ENCODE measurements around the gene HERPUD1. TPM values are rescaled to one million over a fixed set of nuclear protein-coding genes. Genes with fewer than 3 reads are reported as not detected.
A peak's percentile ranks its signal among the peaks of the same experiment; 100 is the strongest.

The HERPUD1 gene
- total RNA-seq, 1 donor from 2014 or later = 16.1 TPM

DNA sequence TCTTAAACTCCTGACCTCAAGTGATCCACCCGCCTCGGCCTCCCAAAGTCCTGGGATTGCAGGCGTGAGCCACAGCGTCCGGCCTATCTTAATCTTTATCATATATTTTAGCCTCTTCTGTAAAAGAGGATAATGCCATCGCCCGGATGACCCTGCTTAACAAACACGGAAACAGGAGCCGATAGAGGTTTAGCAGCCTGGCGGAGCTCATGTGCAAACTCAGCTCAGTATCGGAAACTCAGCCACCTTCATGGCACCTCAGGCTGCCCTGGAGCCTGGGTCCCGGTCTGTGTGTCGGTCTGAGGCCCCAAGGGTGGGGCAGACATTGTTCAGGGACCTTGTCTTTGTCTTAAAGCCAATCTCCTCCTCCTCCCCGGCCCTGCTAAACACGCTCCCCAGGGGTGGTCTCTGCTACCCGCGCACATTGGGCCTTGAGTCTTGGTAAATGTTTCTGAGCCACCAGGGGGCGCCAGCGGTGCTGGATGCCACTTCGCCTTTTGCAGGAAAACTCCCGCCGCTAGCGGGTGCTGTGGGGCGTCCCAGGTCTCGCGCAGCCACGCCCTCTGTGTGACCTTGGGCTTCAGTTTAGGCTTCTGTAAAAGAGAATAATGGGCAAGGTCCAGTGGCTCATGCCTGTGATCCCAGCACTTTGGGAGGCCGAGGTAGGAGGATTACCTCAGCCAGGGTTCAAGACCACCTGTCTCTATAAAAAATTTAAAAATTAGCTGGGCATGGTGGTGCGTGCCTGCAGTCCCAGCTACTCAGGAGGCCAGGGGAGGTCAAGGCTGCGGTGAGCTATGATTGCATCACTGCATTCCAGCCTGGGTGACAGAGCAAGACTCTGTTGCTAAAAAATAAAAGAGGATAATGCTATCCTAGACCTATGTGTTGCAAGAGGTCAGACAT is 32.6 kb downstream of the HERPUD1 start:
- Histone ChIP-seq H3K27me3 (no peaks in the 10 kb centered on the region), H3F3A (ENCODE audit: low read depth) (no peaks in the 10 kb centered on the region), H4K20me1 (ENCODE audit: low read depth) (no peaks in the 10 kb centered on the region), H3K9me3 (ENCODE audit: low read depth) (no peaks in the 10 kb centered on the region), H2AFZ (replicated peaks) (peak overlapping the region; percentile 96), H3K79me2 (ENCODE audit: low read depth) (no peaks in the 10 kb centered on the region), H3K4me2 (peak overlapping the region; percentile 39), H3K4me3 (no peak overlapping the region), H3K4me1 (no peaks in the 10 kb centered on the region), H3K27ac (no peak overlapping the region), H3K9ac (no peak overlapping the region), H3K36me3 (no peaks in the 10 kb centered on the region)
- Mint-ChIP-seq H3K27ac (no peak overlapping the region), H3K36me3 (no peaks in the 10 kb centered on the region), H3K27me3 (ENCODE audit: insufficient read depth, low read depth) (peaks cover 6% of the 10 kb centered on the region), H3K4me1 (peaks cover 12% of the 10 kb centered on the region), H3K9me3 (no peaks in the 10 kb centered on the region), H3K4me3 (no peak overlapping the region)
- TF ChIP-seq EZH2 (IDR thresholded peaks at IDR 0.05) (no peak), EZH2phosphoT487 (IDR thresholded peaks at IDR 0.05) (no peak)
- TF ChIP-seq, protein P1, sequence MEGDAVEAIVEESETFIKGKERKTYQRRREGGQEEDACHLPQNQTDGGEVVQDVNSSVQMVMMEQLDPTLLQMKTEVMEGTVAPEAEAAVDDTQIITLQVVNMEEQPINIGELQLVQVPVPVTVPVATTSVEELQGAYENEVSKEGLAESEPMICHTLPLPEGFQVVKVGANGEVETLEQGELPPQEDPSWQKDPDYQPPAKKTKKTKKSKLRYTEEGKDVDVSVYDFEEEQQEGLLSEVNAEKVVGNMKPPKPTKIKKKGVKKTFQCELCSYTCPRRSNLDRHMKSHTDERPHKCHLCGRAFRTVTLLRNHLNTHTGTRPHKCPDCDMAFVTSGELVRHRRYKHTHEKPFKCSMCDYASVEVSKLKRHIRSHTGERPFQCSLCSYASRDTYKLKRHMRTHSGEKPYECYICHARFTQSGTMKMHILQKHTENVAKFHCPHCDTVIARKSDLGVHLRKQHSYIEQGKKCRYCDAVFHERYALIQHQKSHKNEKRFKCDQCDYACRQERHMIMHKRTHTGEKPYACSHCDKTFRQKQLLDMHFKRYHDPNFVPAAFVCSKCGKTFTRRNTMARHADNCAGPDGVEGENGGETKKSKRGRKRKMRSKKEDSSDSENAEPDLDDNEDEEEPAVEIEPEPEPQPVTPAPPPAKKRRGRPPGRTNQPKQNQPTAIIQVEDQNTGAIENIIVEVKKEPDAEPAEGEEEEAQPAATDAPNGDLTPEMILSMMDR (IDR thresholded peaks at IDR 0.05) = peak; percentile 98
- DNase-seq (ENCODE audit: low spot score) = peak; percentile 96

DNA sequence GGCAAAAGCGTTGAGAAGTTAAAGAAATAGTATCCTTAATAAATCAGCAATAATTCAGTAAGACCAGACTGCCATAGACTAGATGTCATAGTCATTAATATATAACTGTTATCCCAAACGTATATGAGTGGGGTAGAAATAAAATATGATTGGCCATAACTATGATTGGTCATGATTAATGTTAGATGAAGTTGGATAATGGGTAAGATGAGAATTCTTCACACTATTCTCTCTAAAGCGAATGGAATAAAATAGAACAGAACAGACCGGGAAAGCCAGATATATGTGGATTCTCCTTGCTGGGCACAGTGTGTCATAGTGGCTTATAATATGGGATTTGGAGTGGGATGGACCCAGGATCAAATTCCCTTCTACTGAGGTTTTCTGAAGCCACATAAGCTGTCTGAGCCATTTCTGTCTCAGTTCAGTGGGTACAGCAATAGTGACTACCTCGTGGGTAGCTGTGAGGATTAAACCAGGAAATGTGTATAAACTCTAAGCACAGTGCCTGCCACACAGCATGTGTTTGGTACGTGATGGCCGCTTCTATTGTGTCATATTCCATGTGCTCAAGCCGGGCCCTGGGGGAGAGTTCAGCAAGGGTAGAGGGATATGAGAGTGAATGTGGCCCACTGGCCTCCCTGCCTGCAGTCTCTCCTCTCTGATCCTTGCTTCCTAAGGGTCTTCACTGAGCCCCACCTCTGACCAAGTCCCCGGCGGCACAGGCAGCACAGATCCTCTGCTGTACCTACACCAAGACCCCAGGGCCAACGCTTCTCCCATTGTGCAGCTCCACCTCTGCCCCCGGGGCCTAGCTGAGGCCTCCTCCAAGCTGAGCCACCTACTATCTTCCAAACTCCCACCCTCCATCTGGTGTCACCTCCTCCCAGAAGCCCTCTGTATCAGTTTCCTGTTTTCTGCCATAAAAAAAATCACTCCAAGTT is 33.5 kb downstream of the HERPUD1 start:
- Histone ChIP-seq H4K20me1 (ENCODE audit: low read depth) (no peaks in the 10 kb centered on the region), H3K9me3 (ENCODE audit: low read depth) (no peaks in the 10 kb centered on the region), H3F3A (ENCODE audit: low read depth) (no peaks in the 10 kb centered on the region), H3K4me3 (no peak overlapping the region), H3K27me3 (no peaks in the 10 kb centered on the region), H3K9ac (no peak overlapping the region), H3K4me1 (no peaks in the 10 kb centered on the region), H3K27ac (no peak overlapping the region), H2AFZ (replicated peaks) (no peak overlapping the region), H3K4me2 (no peak overlapping the region), H3K79me2 (ENCODE audit: low read depth) (no peaks in the 10 kb centered on the region), H3K36me3 (no peaks in the 10 kb centered on the region)
- Mint-ChIP-seq H3K4me1 (peaks cover 12% of the 10 kb centered on the region), H3K9me3 (no peaks in the 10 kb centered on the region), H3K36me3 (no peaks in the 10 kb centered on the region), H3K4me3 (no peak overlapping the region), H3K27me3 (ENCODE audit: insufficient read depth, low read depth) (peaks cover 5% of the 10 kb centered on the region), H3K27ac (peak overlapping the region; percentile 93)
- TF ChIP-seq, protein P1 (IDR thresholded peaks at IDR 0.05) = no peak
- TF ChIP-seq EZH2phosphoT487 (IDR thresholded peaks at IDR 0.05) = no peak
- no peak for TF ChIP-seq EZH2 (IDR thresholded peaks at IDR 0.05)
- no peak for DNase-seq (ENCODE audit: low spot score)

DNA sequence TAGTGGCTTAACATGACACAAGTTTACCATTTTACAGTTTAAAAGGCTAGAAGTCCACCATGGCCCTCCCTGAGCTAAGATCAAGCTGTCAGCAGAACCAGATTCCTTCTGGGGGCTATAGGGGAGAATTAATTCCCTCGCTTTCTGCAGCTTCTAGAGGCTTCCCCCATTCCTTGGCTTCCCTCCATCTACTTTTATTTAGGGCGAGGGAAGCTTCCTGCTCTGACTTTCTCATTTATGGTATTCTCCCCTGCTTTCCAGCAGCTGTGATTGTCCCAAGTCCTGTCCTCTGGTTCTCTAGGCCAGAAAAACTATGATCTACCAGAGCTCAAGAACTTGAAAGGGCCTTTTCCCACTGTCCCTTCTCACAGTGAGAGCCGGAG is 34.1 kb downstream of the HERPUD1 start:
- H3F3A ChIP-seq (ENCODE audit: low read depth) = no peaks in the 10 kb centered on the region
- no peak for DNase-seq (ENCODE audit: low spot score)
- H3K27me3 ChIP-seq = no peaks in the 10 kb centered on the region
- no peak overlapping the region for H3K4me2 ChIP-seq
- H3K9me3 ChIP-seq (ENCODE audit: low read depth) = no peaks in the 10 kb centered on the region
- H3K36me3 ChIP-seq = no peaks in the 10 kb centered on the region
- TF ChIP-seq, protein P1 (IDR thresholded peaks at IDR 0.05) = no peak
- no peaks in the 10 kb centered on the region for H3K9me3 Mint-ChIP-seq
- no peak overlapping the region for H3K4me3 Mint-ChIP-seq
- H3K27ac ChIP-seq = no peak overlapping the region
- no peaks in the 10 kb centered on the region for H3K36me3 Mint-ChIP-seq
- peaks cover 13% of the 10 kb centered on the region for H3K4me1 Mint-ChIP-seq
- no peaks in the 10 kb centered on the region for H4K20me1 ChIP-seq (ENCODE audit: low read depth)
- H3K9ac ChIP-seq = no peak overlapping the region
- peaks cover 6% of the 10 kb centered on the region for H3K27me3 Mint-ChIP-seq (ENCODE audit: insufficient read depth, low read depth)
- no peaks in the 10 kb centered on the region for H3K79me2 ChIP-seq (ENCODE audit: low read depth)
- no peak overlapping the region for H2AFZ ChIP-seq (replicated peaks)
- no peaks in the 10 kb centered on the region for H3K4me1 ChIP-seq
- no peak overlapping the region for H3K4me3 ChIP-seq
- H3K27ac Mint-ChIP-seq = peak overlapping the region; percentile 93

Measured in neural progenitor cell (in vitro differentiated cells).